Endothelial cell of umbilical vein (primary cell): Measurements from ENCODE around the gene TADA1. TPM values are rescaled to one million over a fixed set of nuclear protein-coding genes. Genes with fewer than 3 reads are reported as not detected.

Experiments used
- BruUV-seq: library from RNA; stranded (reverse); fragments of 400-500 nt; replicated peaks from 2 replicates; lab custom pipeline; 2021; lab: Mats Ljungman, UMichigan
- CTCF ChIA-PET: fragments of 300-600, 350-600 bp; sonication (Branson Sonifier 250); formaldehyde crosslinking; loops from one replicate; lab custom pipeline; 2021; ENCODE audit warnings: antibody characterized with exemption, inconsistent platforms; lab: Charles Lee
- POLR2A ChIA-PET: fragments of 300-600, 350-600 bp; sonication (Branson Sonifier 250); formaldehyde crosslinking; loops from one replicate; lab custom pipeline; 2021; ENCODE audit warnings: antibody characterized with exemption, inconsistent platforms; lab: Charles Lee
- DNase-seq: peaks from one replicate; pipeline ENCODE4 v3.0.0-alpha.2; 2011; ENCODE audit warnings: low read depth, low spot score
- FAIRE-seq: peaks from 2 replicates; lab custom pipeline; 2011; peaks lifted over from hg19 to GRCh38; lab: Jason Lieb, UNC
- H2AFZ ChIP-seq: 2 replicates; pipeline ENCODE4 v1.6.0; 2012; ENCODE audit warnings: low read depth, low read length, control low read depth, inconsistent platforms
- H3K27ac ChIP-seq: 2 replicates; pipeline ENCODE4 v1.5.1; 2011; ENCODE audit warnings: low read depth, mild to moderate bottlenecking, control low read depth, low read length, moderate library complexity; ENCODE audit not compliant: insufficient read depth
- H3K27me3 ChIP-seq, 2 experiments: 2 replicates each; pipeline versions ENCODE4 v1.6.0 to v1.6.1; 2011; ENCODE audit warnings: low read length in 2 of 2, mixed read lengths in 1 of 2; ENCODE audit not compliant: control insufficient read depth in 2 of 2, insufficient read depth in 2 of 2
- H3K36me3 ChIP-seq, 2 experiments: 2 replicates in 1 of 2; 3 replicates in 1 of 2; pipeline ENCODE4 v1.5.1; 2011; ENCODE audit warnings: low read length in 2 of 2, mild to moderate bottlenecking in 1 of 2, moderate library complexity in 1 of 2; ENCODE audit not compliant: control insufficient read depth in 2 of 2, insufficient read depth in 2 of 2; ENCODE audit errors: extremely low read depth in 1 of 2
- H3K4me1 ChIP-seq: 3 replicates; pipeline ENCODE4 v1.5.1; 2011; ENCODE audit warnings: mild to moderate bottlenecking, low read length; ENCODE audit not compliant: control insufficient read depth, insufficient read depth; ENCODE audit errors: extremely low read depth
- H3K4me2 ChIP-seq: 2 replicates; pipeline ENCODE4 v1.6.1; 2011; ENCODE audit warnings: low read length, control low read depth, mixed read lengths; ENCODE audit not compliant: insufficient read depth
- H3K4me3 ChIP-seq, 3 experiments: fragments of 200-600 bp in 1 of 3; sonication (generic), shearing (Covaris generic) in 1 of 3; replicated peaks in 1 of 3; 2 replicates each; pipeline ENCODE4 v1.5.1; 2011 to 2016; ENCODE audit warnings: control low read depth in 3 of 3, low read length in 3 of 3, mild to moderate bottlenecking in 2 of 3, inconsistent platforms in 1 of 3, low read depth in 1 of 3, moderate library complexity in 1 of 3; ENCODE audit not compliant: insufficient read depth in 1 of 3
- H3K79me2 ChIP-seq: 2 replicates; pipeline ENCODE4 v1.6.0; 2012; ENCODE audit warnings: low read length, inconsistent platforms; ENCODE audit not compliant: control insufficient read depth, insufficient read depth
- H3K9ac ChIP-seq: replicated peaks from 2 replicates; pipeline ENCODE3; 2011; ENCODE audit warnings: low read length, control low read depth; ENCODE audit not compliant: insufficient read depth; ENCODE audit errors: extremely low read depth
- H3K9me1 ChIP-seq: replicated peaks from 3 replicates; pipeline ENCODE4 v1.6.0; 2011; ENCODE audit warnings: mild to moderate bottlenecking, low read length; ENCODE audit not compliant: control insufficient read depth, insufficient read depth; ENCODE audit errors: extremely low read depth
- H3K9me3 ChIP-seq: replicated peaks from 2 replicates; pipeline ENCODE4 v1.5.1; 2012; ENCODE audit warnings: low read length, inconsistent platforms; ENCODE audit not compliant: control insufficient read depth, insufficient read depth
- H4K20me1 ChIP-seq: replicated peaks from 2 replicates; pipeline ENCODE3; 2011; ENCODE audit warnings: mild to moderate bottlenecking, low read length; ENCODE audit not compliant: control insufficient read depth, insufficient read depth; ENCODE audit errors: extremely low read depth
- CTCF ChIP-seq, 2 donors: IDR thresholded peaks; 1 replicate in 1 of 2; 2 replicates in 1 of 2; pipeline ENCODE4 v1.5.1; 2011; ENCODE audit warnings: low read length in 2 of 2, mild to moderate bottlenecking in 2 of 2, moderate library complexity in 2 of 2, control low read depth in 1 of 2, inconsistent platforms in 1 of 2, low read depth in 1 of 2; ENCODE audit not compliant: insufficient read depth in 1 of 2; ENCODE audit errors: extremely low read depth in 1 of 2
- EZH2 ChIP-seq: IDR thresholded peaks from 2 replicates; pipeline ENCODE4 v1.6.1; 2012; ENCODE audit warnings: borderline replicate concordance, low read depth, mild to moderate bottlenecking, moderate library complexity, low read length, inconsistent platforms; ENCODE audit not compliant: severe bottlenecking
- FOS ChIP-seq: IDR thresholded peaks from 2 replicates; pipeline ENCODE4 v1.6.1; 2011; ENCODE audit warnings: mild to moderate bottlenecking, low read length, moderate library complexity, borderline replicate concordance; ENCODE audit not compliant: insufficient read depth
- GATA2 ChIP-seq: IDR thresholded peaks from 2 replicates; pipeline ENCODE4 v1.7.0; 2011; ENCODE audit warnings: low read depth, mild to moderate bottlenecking, moderate library complexity, mixed read lengths, low read length; ENCODE audit not compliant: insufficient read length, insufficient read depth
- JUN ChIP-seq: IDR thresholded peaks from 2 replicates; pipeline ENCODE4 v1.6.1; 2011; ENCODE audit warnings: borderline replicate concordance, low read depth; ENCODE audit not compliant: insufficient read length, insufficient read depth
- MYC ChIP-seq: IDR thresholded peaks from one replicate; pipeline ENCODE4 v1.6.1; 2011; ENCODE audit warnings: mild to moderate bottlenecking, low read depth, low read length
- POLR2A ChIP-seq: IDR thresholded peaks from 2 replicates; pipeline ENCODE4 v1.6.1; 2012; ENCODE audit warnings: low read depth, mild to moderate bottlenecking, control low read depth, low read length
- POLR2AphosphoS5 ChIP-seq: IDR thresholded peaks from 2 replicates; pipeline ENCODE4 v1.6.1; 2012; ENCODE audit warnings: low read depth, mild to moderate bottlenecking, control low read depth, low read length, moderate library complexity; ENCODE audit not compliant: insufficient read depth
- dilution Hi-C: fragments of 300-500 bp; cut with MboI; formaldehyde crosslinking; loops from one replicate; pipeline ENCODE4 v1.15.0; 2019; ENCODE audit warnings: low sequenced_read_pairs; ENCODE audit not compliant: extremely low pct_ligation_motif_present
- intact Hi-C: fragments of 100-400 bp; cut with micrococcal nuclease; formaldehyde crosslinking; loops from one replicate; pipeline ENCODE4 v1.10.0; 2022
- polyA plus RNA-seq, 4 experiments: library from polyadenylated mRNA; depleted of rRNA in 3 of 4; stranded (reverse) in 3 of 4; unstranded in 1 of 4; fragments of >200 nt; gene quantifications; 2 replicates each; pipeline versions ENCODE4 v1.2.1 to v1.2.3, GENCODE V29; 2011 to 2012; ENCODE audit warnings: missing spikeins in 1 of 4
- total RNA-seq: library from RNA; stranded (reverse); gene quantifications from 2 replicates; pipeline ENCODE4 v1.2.3, GENCODE V29; 2021
- TF ChIP-seq, protein P1 (sequence below): IDR thresholded peaks from 2 replicates; pipeline ENCODE4 v1.6.1; 2011; ENCODE audit not compliant: insufficient read depth, insufficient read length

TADA1 gene
- total and polyA plus RNA-seq, 2 donors (not counting 3 experiments of a cell fraction or from before 2014, with no cell fraction given): 7.0 to 7.9 TPM

GRCh38 chr1:166852918-166853317, 23.1 kb downstream of the TADA1 start:
- H3K9me1 ChIP-seq: no peaks in the 10 kb centered on the region
- no TSS peak for BruUV-seq
- peaks cover 35% of the 10 kb centered on the region for H3K79me2 ChIP-seq
- POLR2A ChIA-PET: no interaction called here
- H3K27ac ChIP-seq: no peak overlapping the region
- no peak overlapping the region for H2AFZ ChIP-seq
- H3K27me3 ChIP-seq: no peaks in the 10 kb centered on the region
- FAIRE-seq: no peak
- intact Hi-C loops: no loop called here
- no peaks in the 10 kb centered on the region for H4K20me1 ChIP-seq
- DNase-seq: no peak
- no peak overlapping the region for H3K4me2 ChIP-seq
- TF ChIP-seq MYC: no peak
- no peak for TF ChIP-seq POLR2AphosphoS5
- TF ChIP-seq EZH2: no peak
- TF ChIP-seq CTCF (IDR thresholded peaks at IDR 0.05; ENCODE audit: extremely low read depth in 1 of 2, insufficient read depth in 1 of 2, low read depth in 1 of 2, low read length in 2 of 2): no peak
- no peak for TF ChIP-seq JUN
- TF ChIP-seq, protein P1, sequence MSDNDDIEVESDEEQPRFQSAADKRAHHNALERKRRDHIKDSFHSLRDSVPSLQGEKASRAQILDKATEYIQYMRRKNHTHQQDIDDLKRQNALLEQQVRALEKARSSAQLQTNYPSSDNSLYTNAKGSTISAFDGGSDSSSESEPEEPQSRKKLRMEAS: no peak
- TF ChIP-seq GATA2: no peak
- TF ChIP-seq POLR2A: no peak
- no peak for TF ChIP-seq FOS
- CTCF ChIA-PET: interaction anchor here (1.2 kb wide), 1 partner anchor 12 kb away, joined by 3 read pairs; no protein-coding TSS in a partner anchor
- dilution Hi-C loops: no loop called here
- no peak overlapping the region for H3K4me3 ChIP-seq
- H3K9me3 ChIP-seq: no peaks in the 10 kb centered on the region
- no peak overlapping the region for H3K9ac ChIP-seq
- no peaks in the 10 kb centered on the region for H3K4me1 ChIP-seq
- H3K36me3 ChIP-seq: peaks cover 25 to 43% of the 10 kb centered on the region in 2 experiments
